GM19395 (cell line): ENCODE results near the gene RTEL1.

ENCODE experiments used
- ATAC-seq: cut with Tn5 transposase; IDR thresholded peaks from one replicate; pipeline ENCODE4 v1.9.1; 2021; ENCODE audit warnings: mild to moderate bottlenecking, moderate library complexity; ENCODE audit not compliant: unreplicated experiment

RTEL1 gene

DNA sequence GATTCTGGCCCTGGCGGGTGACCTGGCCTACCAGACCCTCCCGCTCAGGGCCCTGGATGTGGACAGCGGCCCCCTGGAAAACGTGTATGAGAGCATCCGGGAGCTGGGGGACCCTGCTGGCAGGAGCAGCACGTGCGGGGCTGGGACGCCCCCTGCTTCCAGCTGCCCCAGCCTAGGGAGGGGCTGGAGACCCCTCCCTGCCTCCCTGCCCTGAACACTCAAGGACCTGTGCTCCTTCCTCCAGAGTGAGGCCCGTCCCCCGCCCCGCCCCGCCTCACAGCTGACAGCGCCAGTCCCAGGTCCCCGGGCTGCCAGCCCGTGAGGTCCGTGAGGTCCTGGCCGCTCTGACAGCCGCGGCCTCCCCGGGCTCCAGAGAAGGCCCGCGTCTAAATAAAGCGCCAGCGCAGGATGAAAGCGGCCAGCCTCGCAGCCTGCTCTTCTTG is 80.6 kb downstream of the RTEL1 start:
- ATAC-seq: no peak

DNA sequence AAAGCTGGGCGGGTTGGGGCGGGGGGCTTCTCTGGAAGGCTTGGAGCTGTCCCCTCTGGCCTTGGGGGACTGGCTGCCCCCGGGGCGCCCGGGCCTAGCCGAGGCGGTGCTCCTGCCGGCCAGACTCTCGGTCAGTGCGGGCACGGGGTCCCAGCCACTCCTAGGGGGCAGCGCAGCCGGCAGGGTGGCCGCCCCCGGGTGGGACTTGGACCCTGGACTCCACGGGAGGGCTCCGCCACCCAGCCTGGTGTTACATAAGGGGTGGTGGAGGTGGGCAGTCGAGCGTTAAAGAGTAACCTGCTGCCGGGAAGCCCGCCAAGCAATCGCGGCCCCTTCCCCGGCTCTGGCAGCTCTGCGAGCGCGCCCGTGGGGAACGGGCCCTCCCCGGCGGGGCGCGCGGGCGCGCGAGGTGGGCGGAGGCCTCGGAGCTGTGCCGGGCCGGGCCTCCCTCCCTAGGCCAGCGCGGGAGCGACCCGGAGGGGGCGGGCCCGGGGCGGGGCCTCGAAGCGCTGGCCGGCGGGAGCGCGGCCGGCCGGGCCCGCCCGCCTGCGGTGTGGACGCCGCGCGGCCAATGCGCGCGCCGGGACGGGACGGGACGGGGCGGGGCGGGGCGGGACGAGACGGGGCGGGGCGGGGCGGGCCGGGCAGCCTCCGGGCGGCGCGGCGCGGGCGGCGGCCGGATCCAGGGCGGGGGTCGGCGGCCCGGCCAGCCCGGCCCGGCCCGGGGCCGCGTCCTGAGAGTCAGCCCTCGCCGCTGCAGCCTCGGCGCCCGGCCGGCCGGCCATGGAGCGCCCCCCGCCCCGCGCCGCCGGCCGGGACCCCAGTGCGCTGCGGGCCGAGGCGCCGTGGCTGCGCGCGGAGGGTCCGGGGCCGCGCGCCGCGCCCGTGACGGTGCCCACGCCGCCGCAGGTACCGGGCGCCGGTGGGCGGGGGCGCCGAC is 81.3 kb downstream of the RTEL1 start, which contains the start of gene SLC2A4RG:
Gene SLC2A4RG, plus strand, starts transcription at position 647 of the 940 bp plus-strand sequence. Its CDS starts 137 bp downstream, at position 784.
- ATAC-seq: no peak

DNA sequence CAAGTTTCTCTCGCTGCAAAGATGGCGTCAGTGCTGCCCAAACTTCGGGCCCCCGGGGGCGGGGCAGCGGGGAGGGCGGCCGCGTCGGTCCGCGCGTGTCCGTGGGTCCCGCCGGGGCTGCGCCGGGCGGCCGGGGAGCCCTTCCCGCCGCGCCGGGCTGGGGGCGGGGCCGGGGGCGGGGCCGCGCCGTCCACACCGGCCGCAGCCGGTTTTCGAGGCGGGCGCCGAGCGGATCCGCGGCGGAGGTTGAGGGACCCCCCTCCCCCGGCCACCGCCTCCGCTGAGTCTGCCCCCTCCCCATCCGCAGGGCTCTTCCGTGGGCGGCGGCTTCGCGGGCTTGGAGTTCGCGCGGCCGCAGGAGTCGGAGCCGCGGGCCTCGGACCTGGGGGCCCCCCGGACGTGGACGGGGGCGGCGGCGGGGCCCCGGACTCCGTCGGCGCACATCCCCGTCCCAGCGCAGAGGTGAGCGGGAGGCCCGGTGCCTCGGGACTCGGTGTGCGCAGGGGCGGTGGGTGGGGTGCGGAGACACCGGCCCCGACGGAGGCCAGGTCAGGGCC is 82.0 kb downstream of the RTEL1 start:
- no peak for ATAC-seq

- ATAC-seq: no peak
Observed at GRCh38 chr20:63740627-63741353, 82.7 kb downstream of the RTEL1 start.

DNA sequence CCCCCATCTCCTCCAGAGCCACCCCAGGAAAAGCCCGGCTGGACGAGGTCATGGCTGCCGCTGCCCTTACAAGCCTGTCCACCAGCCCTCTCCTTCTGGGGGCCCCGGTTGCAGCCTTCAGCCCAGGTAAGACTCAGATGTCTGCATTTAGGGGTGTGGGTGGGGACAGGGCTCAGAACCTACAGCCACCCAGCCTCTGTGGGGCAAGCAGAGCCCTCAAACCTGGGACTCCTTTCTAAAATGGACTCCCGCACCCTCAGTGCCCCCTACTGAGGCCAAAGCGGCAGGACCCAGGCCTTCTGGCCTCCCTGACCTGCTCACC is 83.2 kb downstream of the RTEL1 start:
- no peak for ATAC-seq

GRCh38 chr20:63741676-63742380 is 83.7 kb downstream of the RTEL1 start:
- ATAC-seq: no peak

- no peak for ATAC-seq
Observed at GRCh38 chr20:63742381-63743024, 84.4 kb downstream of the RTEL1 start.

- no peak for ATAC-seq
Observed at GRCh38 chr20:63743210-63743970, 85.3 kb downstream of the RTEL1 start.

- no peak for ATAC-seq
Observed at GRCh38 chr20:63744158-63744557, 86.0 kb downstream of the RTEL1 start.

- ATAC-seq: no peak
Observed at GRCh38 chr20:63744574-63745423, 86.7 kb downstream of the RTEL1 start.

- no peak for ATAC-seq
Observed at GRCh38 chr20:63745424-63745805, 87.3 kb downstream of the RTEL1 start.
